GM10266 (cell line): ENCODE measurements around the gene TUFM.
"Not testable (repeated sequence)": the region's sequence is repeated elsewhere in the genome, so short reads cannot be mapped to it uniquely, and the experiment has no call there.

Experiments used
- DNase-seq: peaks from one replicate; pipeline ENCODE4 v3.0.0; 2012; ENCODE audit errors: extremely low spot score
- TF ChIP-seq, protein P1 (sequence below): IDR thresholded peaks from 2 replicates; pipeline ENCODE4 v1.5.1; 2012; ENCODE audit warnings: mild to moderate bottlenecking, low read depth; ENCODE audit not compliant: control insufficient read depth, insufficient read depth; ENCODE audit errors: missing control alignments

TUFM gene

DNA sequence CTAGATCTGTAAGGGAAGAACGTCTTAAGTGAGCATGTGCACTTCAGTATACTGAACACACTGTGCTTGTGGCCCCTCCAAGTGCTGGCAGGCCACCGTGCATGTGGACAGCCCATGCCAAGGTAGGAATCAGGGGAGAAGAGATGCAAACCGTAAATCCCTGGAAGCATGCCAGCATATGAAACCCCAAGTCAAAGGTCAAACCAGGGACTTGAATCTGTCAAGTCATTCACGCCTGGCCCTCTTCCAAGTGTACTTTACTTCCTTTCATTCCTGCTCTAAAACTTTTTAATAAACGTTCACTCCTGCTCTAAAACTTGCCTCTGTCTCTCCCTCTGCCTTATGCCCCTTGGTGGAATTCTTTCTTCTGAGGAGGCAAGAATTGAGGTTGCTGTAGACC, 26.1 kb downstream of the TUFM start:
- TF ChIP-seq, protein P1, sequence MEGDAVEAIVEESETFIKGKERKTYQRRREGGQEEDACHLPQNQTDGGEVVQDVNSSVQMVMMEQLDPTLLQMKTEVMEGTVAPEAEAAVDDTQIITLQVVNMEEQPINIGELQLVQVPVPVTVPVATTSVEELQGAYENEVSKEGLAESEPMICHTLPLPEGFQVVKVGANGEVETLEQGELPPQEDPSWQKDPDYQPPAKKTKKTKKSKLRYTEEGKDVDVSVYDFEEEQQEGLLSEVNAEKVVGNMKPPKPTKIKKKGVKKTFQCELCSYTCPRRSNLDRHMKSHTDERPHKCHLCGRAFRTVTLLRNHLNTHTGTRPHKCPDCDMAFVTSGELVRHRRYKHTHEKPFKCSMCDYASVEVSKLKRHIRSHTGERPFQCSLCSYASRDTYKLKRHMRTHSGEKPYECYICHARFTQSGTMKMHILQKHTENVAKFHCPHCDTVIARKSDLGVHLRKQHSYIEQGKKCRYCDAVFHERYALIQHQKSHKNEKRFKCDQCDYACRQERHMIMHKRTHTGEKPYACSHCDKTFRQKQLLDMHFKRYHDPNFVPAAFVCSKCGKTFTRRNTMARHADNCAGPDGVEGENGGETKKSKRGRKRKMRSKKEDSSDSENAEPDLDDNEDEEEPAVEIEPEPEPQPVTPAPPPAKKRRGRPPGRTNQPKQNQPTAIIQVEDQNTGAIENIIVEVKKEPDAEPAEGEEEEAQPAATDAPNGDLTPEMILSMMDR, result no peak
- no peak for DNase-seq

DNA sequence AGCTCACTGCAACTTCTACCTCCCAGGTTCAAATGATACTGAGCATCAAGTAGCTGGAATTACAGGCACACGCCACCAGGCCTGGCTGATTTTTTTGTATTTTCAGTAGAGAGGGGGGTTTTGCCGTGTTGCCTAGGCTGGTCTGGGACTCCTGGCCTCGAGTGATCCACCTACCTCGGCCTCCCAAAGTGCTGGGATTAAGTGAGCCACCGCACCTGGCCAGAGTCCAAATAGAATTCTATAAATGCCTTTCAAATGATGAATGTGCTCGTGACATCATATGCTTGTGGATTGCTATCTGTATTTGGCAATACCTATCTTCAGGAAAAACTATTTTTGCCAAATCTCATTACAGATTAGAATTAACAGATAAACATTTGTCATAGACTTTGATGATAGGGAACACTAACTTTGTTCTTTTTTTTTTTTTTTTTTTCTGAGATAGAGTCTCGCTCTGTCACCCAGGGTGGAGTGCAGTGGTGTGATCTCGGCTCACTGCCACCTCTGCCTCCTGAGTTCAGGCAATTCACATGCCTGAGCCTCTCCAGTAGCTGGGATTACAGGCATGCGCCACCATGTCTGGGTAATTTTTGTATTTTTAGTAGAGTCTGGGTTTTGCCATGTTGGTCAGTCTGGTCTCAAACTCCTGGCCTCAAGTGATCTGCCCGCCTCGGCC, 38.6 kb downstream of the TUFM start:
- DNase-seq, result not testable (repeated sequence)

DNA sequence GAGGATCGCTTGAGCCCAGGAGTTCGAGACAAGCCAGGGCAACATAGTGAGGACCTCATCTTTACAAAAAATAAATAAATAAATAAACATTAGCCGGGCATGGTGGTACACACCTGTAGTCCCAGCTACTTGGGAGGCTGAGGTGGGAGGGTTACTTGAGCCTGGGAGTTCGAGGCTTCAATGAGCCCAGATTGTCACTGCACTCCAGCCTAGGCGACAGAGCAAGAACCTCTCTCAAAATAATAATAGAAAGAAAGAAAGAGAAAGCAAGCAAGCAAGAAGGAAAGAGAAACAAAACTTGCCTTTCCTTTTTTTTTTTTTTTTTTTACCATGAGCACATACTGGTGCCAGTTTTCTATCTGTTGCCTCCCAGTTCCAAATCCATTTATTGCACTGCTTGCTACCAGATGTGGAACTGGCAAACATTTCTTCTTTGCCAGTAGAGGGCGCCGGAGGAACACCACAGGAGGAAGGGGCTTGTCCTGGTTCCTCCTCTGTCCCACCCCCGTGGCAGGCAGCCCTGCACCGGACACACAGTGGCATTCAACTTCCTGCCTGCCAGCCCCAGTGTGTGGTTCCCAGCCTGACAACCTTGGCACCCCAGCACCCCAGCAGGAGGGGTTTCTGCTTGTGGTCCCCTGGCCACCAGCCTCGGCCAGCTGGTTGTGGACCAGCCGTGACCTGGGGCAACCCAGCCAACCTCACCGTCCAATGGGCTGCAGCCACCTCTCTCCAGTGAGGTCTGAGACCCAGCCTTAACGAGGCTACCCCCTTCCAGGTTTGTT, 43.7 kb downstream of the TUFM start:
- TF ChIP-seq, protein P1, result peak; percentile 56
- DNase-seq, result not testable (repeated sequence)
